PC-3 (cell line): ENCODE data around the gene UCK2.

ENCODE experiments used
- EZH2 ChIP-seq: fragments of 300-600 bp; sonication (generic); IDR thresholded peaks from one replicate; pipeline ENCODE4 v1.6.1; 2017; ENCODE audit warnings: antibody characterized with exemption, mild to moderate bottlenecking, low read length; ENCODE audit not compliant: unreplicated experiment
- EZH2phosphoT487 ChIP-seq: fragments of 300-600 bp; sonication (generic); IDR thresholded peaks from 2 replicates; pipeline ENCODE4 v1.6.1; 2018; ENCODE audit warnings: mild to moderate bottlenecking, antibody characterized with exemption, low read length, borderline replicate concordance
- TF ChIP-seq, protein P1 (sequence below): fragments of 300-600 bp; sonication (generic); conservative IDR thresholded peaks from 2 replicates; pipeline ENCODE4 v1.5.1; 2017; ENCODE audit warnings: antibody characterized with exemption, low read depth, mild to moderate bottlenecking, low read length

- TF ChIP-seq, protein P1, sequence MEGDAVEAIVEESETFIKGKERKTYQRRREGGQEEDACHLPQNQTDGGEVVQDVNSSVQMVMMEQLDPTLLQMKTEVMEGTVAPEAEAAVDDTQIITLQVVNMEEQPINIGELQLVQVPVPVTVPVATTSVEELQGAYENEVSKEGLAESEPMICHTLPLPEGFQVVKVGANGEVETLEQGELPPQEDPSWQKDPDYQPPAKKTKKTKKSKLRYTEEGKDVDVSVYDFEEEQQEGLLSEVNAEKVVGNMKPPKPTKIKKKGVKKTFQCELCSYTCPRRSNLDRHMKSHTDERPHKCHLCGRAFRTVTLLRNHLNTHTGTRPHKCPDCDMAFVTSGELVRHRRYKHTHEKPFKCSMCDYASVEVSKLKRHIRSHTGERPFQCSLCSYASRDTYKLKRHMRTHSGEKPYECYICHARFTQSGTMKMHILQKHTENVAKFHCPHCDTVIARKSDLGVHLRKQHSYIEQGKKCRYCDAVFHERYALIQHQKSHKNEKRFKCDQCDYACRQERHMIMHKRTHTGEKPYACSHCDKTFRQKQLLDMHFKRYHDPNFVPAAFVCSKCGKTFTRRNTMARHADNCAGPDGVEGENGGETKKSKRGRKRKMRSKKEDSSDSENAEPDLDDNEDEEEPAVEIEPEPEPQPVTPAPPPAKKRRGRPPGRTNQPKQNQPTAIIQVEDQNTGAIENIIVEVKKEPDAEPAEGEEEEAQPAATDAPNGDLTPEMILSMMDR = no peak
- TF ChIP-seq EZH2 = no peak
- TF ChIP-seq EZH2phosphoT487 = no peak
Observed at GRCh38 chr1:165832902-165833301, 5.5 kb downstream of the UCK2 start.
